Neural progenitor cell (in vitro differentiated cells): ENCODE measurements around the gene FMO3. TPM values are rescaled to one million over a fixed set of nuclear protein-coding genes. Genes with fewer than 3 reads are reported as not detected.

Experiments
- DNase-seq: peaks from one replicate; pipeline ENCODE4 v3.0.0-alpha.2; 2016; ENCODE audit warnings: low spot score
- H2AFZ ChIP-seq: fragments of 200-600 bp; sonication (generic); replicated peaks from 2 replicates; pipeline ENCODE4 v1.6.1; 2016; ENCODE audit warnings: antibody characterized with exemption
- H3F3A ChIP-seq: fragments of 200-600 bp; sonication (generic); 2 replicates; pipeline ENCODE4 v1.6.1; 2016; ENCODE audit warnings: antibody characterized with exemption, low read depth
- H3K27ac ChIP-seq: fragments of 200-600 bp; sonication (generic); 2 replicates; pipeline ENCODE4 v1.5.1; 2016; ENCODE audit warnings: mild to moderate bottlenecking
- H3K27me3 ChIP-seq: fragments of 200-600 bp; sonication (generic); 2 replicates; pipeline ENCODE4 v1.6.1; 2016; ENCODE audit warnings: mild to moderate bottlenecking, moderate library complexity
- H3K36me3 ChIP-seq: fragments of 200-600 bp; sonication (generic); 2 replicates; pipeline ENCODE4 v1.5.1; 2016
- H3K4me1 ChIP-seq: fragments of 200-600 bp; sonication (generic); 2 replicates; pipeline ENCODE4 v1.6.1; 2016; ENCODE audit warnings: mixed run types
- H3K4me2 ChIP-seq: fragments of 200-600 bp; sonication (generic); 2 replicates; pipeline ENCODE4 v1.6.1; 2016
- H3K4me3 ChIP-seq: fragments of 200-600 bp; sonication (generic); 2 replicates; pipeline ENCODE4 v1.5.1; 2016
- H3K79me2 ChIP-seq: fragments of 200-600 bp; sonication (generic); 2 replicates; pipeline ENCODE4 v1.6.1; 2016; ENCODE audit warnings: low read depth
- H3K9ac ChIP-seq: fragments of 200-600 bp; sonication (generic); 2 replicates; pipeline ENCODE4 v1.6.1; 2016
- H3K9me3 ChIP-seq: fragments of 200-600 bp; sonication (generic); 2 replicates; pipeline ENCODE4 v1.5.1; 2016; ENCODE audit warnings: low read depth
- H4K20me1 ChIP-seq: fragments of 200-600 bp; sonication (generic); 2 replicates; pipeline ENCODE4 v1.6.1; 2016; ENCODE audit warnings: low read depth
- H3K27ac Mint-ChIP-seq: 3 replicates; pipeline ENCODE4 v1.8.0; 2021; ENCODE audit warnings: mixed read lengths
- H3K27me3 Mint-ChIP-seq: 2 replicates; pipeline ENCODE4 v1.8.0; 2022; ENCODE audit warnings: low read depth, mild to moderate bottlenecking, inconsistent platforms, moderate library complexity, mixed read lengths; ENCODE audit not compliant: insufficient read depth
- H3K36me3 Mint-ChIP-seq: 3 replicates; pipeline ENCODE4 v1.8.0; 2021; ENCODE audit warnings: mixed read lengths
- H3K4me1 Mint-ChIP-seq: 3 replicates; pipeline ENCODE4 v1.8.0; 2021; ENCODE audit warnings: mixed read lengths
- H3K4me3 Mint-ChIP-seq: 3 replicates; pipeline ENCODE4 v1.8.0; 2021; ENCODE audit warnings: mild to moderate bottlenecking, moderate library complexity, mixed read lengths
- H3K9me3 Mint-ChIP-seq: 3 replicates; pipeline ENCODE4 v1.8.0; 2020; ENCODE audit warnings: mixed read lengths
- EZH2 ChIP-seq: fragments of 200-600 bp; sonication (generic); IDR thresholded peaks from 2 replicates; pipeline ENCODE4 v1.6.1; 2017; ENCODE audit warnings: antibody characterized with exemption, mild to moderate bottlenecking, moderate library complexity
- EZH2phosphoT487 ChIP-seq: fragments of 200-600 bp; sonication (generic); IDR thresholded peaks from 2 replicates; pipeline ENCODE4 v1.6.1; 2017; ENCODE audit warnings: antibody characterized with exemption
- total RNA-seq: library from RNA; depleted of rRNA; stranded (reverse); fragments of >200 nt; gene quantifications from 2 replicates; pipeline ENCODE4 v1.2.3, GENCODE V29; 2015; ENCODE audit warnings: low replicate concordance
- TF ChIP-seq, protein P1 (sequence below): fragments of 200-600 bp; sonication (generic); IDR thresholded peaks from 2 replicates; pipeline ENCODE4 v1.5.1; 2017; ENCODE audit warnings: antibody characterized with exemption, mild to moderate bottlenecking

Gene FMO3
- total RNA-seq, 1 donor from 2014 or later = not detected

DNA sequence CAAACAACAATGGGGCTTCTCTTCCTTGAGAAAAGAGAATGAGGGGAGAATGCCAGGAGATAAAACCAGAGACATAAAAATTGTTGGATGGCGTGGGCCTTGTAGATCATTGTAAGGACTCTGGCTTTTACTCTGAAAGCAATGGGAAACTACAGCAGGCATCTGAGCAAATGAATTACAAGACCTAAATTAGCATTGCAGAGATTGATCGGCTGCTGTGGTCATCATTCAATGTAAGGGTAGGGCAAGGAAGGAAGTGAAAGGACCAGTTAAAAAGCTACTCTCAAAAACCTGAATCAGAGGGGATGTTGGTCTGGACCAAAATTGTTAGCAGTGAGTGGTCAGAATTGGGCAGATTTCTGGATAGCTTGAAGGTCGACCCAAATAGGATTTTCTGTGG lies 21.4 kb downstream of the FMO3 start:
- Histone ChIP-seq H2AFZ (no peak overlapping the region), H3K79me2 (no peaks in the 10 kb centered on the region), H3K4me2 (no peak overlapping the region), H4K20me1 (no peaks in the 10 kb centered on the region), H3K9ac (no peak overlapping the region), H3K9me3 (no peaks in the 10 kb centered on the region), H3K4me3 (no peak overlapping the region), H3K27ac (no peak overlapping the region), H3F3A (no peaks in the 10 kb centered on the region), H3K36me3 (no peaks in the 10 kb centered on the region), H3K27me3 (no peaks in the 10 kb centered on the region), H3K4me1 (no peaks in the 10 kb centered on the region)
- Mint-ChIP-seq H3K4me1 (no peaks in the 10 kb centered on the region), H3K4me3 (no peak overlapping the region), H3K27me3 (no peaks in the 10 kb centered on the region), H3K36me3 (no peaks in the 10 kb centered on the region), H3K27ac (no peak overlapping the region), H3K9me3 (no peaks in the 10 kb centered on the region)
- no peak for DNase-seq
- TF ChIP-seq, protein P1, sequence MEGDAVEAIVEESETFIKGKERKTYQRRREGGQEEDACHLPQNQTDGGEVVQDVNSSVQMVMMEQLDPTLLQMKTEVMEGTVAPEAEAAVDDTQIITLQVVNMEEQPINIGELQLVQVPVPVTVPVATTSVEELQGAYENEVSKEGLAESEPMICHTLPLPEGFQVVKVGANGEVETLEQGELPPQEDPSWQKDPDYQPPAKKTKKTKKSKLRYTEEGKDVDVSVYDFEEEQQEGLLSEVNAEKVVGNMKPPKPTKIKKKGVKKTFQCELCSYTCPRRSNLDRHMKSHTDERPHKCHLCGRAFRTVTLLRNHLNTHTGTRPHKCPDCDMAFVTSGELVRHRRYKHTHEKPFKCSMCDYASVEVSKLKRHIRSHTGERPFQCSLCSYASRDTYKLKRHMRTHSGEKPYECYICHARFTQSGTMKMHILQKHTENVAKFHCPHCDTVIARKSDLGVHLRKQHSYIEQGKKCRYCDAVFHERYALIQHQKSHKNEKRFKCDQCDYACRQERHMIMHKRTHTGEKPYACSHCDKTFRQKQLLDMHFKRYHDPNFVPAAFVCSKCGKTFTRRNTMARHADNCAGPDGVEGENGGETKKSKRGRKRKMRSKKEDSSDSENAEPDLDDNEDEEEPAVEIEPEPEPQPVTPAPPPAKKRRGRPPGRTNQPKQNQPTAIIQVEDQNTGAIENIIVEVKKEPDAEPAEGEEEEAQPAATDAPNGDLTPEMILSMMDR = no peak
- no peak for TF ChIP-seq EZH2
- TF ChIP-seq EZH2phosphoT487 = no peak

DNA sequence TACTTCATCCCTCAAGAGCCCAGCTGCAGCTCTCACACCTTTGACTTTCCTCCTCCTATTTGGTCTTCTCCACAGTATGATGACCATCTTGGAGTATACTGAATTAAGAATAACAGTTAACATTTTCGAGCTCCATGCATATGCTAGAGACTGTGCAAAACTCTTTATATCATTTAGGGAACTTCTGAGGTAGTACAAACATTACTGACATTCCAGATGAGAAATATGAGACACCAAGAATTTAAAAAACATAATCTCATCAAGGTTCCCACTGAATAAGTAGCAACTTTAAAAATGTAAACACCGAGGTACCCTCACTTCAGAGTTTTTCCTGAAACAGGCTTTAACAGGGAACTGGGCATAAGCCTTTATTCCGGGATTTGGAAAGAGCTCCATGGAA lies 22.7 kb downstream of the FMO3 start:
- H3K4me1 ChIP-seq = no peaks in the 10 kb centered on the region
- no peak overlapping the region for H3K4me2 ChIP-seq
- Mint-ChIP-seq H3K4me3 (no peak overlapping the region), H3K27me3 (no peaks in the 10 kb centered on the region), H3K4me1 (no peaks in the 10 kb centered on the region), H3K9me3 (no peaks in the 10 kb centered on the region), H3K27ac (no peak overlapping the region), H3K36me3 (no peaks in the 10 kb centered on the region)
- no peak for DNase-seq
- no peak overlapping the region for H3K9ac ChIP-seq
- H2AFZ ChIP-seq = no peak overlapping the region
- no peak overlapping the region for H3K27ac ChIP-seq
- H3K27me3 ChIP-seq = no peaks in the 10 kb centered on the region
- no peaks in the 10 kb centered on the region for H3K36me3 ChIP-seq
- H4K20me1 ChIP-seq = no peaks in the 10 kb centered on the region
- TF ChIP-seq EZH2phosphoT487 (no peak), EZH2 (no peak)
- TF ChIP-seq, protein P1 = no peak
- H3K9me3 ChIP-seq = no peaks in the 10 kb centered on the region
- no peak overlapping the region for H3K4me3 ChIP-seq
- H3K79me2 ChIP-seq = no peaks in the 10 kb centered on the region
- no peaks in the 10 kb centered on the region for H3F3A ChIP-seq

DNA sequence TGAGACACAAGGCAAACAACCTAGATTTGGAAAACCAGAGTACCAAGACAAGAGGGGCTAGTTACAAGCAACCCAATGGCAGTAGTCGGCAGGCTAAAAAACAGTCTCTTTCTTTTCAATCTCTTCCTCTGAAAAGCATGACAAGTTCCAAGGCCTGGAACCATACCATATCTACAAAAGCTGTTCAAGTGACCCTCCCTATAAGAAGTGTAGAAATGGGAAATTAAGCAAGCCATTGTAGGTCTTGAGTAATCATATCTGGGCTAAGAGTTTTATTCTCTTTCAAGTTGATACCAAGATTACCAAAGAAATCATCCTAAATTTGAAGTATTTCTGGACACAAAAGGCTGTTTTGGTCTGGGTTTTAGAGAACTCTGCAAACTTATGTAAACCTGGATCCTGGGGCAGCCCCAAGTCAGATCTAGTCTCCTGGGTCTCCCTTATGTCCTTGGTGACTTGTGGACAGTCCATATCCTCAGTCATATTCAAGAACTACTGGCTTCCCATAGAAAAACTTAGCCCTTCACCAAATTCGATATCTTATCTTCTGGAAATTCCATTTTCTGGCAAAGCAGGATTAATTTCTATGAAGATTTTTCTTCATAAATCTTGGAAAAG lies 24.7 kb downstream of the FMO3 start:
- no peak overlapping the region for H3K9ac ChIP-seq
- H3K9me3 ChIP-seq = no peaks in the 10 kb centered on the region
- no peaks in the 10 kb centered on the region for H3K4me1 Mint-ChIP-seq
- no peak overlapping the region for H3K4me3 ChIP-seq
- H4K20me1 ChIP-seq = no peaks in the 10 kb centered on the region
- peak overlapping the region; percentile 34 for H2AFZ ChIP-seq
- no peaks in the 10 kb centered on the region for H3K36me3 Mint-ChIP-seq
- H3K27me3 Mint-ChIP-seq = no peaks in the 10 kb centered on the region
- TF ChIP-seq, protein P1 = no peak
- no peak for TF ChIP-seq EZH2phosphoT487
- TF ChIP-seq EZH2 = no peak
- H3K27ac Mint-ChIP-seq = no peak overlapping the region
- no peak overlapping the region for H3K4me2 ChIP-seq
- H3K4me3 Mint-ChIP-seq = no peak overlapping the region
- H3F3A ChIP-seq = no peaks in the 10 kb centered on the region
- H3K4me1 ChIP-seq = no peaks in the 10 kb centered on the region
- no peak for DNase-seq
- no peaks in the 10 kb centered on the region for H3K36me3 ChIP-seq
- H3K9me3 Mint-ChIP-seq = no peaks in the 10 kb centered on the region
- no peaks in the 10 kb centered on the region for H3K79me2 ChIP-seq
- H3K27me3 ChIP-seq = no peaks in the 10 kb centered on the region
- no peak overlapping the region for H3K27ac ChIP-seq
